ENCODE results near the gene FAT1.

Gene FAT1

DNA sequence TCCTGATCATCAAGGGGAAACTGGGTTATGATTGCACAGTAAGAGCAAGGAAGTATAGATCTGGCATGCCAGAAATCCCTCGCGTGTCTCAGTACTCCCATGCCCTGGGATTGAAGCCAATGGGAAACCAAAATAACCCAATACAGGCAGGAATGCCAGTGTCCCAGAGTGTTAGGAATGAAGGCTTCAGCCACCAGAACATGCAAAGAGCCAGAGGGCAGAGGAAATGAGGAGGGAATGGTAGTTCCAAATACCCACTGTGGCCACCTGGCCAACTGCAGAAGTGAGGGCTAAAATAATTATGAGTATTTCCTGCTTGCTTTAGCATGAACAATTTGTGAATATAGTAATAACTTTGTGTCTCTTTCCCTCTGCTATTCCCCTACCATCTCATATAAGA, 180.4 kb downstream of the FAT1 start:
- no peak for TF ChIP-seq CTCF (IDR thresholded peaks at IDR 0.05; ENCODE audit: borderline replicate concordance, insufficient read depth, low read depth, low read length)
- H3K4me3 ChIP-seq (ENCODE audit: low read depth, low read length) = no peak overlapping the region

DNA sequence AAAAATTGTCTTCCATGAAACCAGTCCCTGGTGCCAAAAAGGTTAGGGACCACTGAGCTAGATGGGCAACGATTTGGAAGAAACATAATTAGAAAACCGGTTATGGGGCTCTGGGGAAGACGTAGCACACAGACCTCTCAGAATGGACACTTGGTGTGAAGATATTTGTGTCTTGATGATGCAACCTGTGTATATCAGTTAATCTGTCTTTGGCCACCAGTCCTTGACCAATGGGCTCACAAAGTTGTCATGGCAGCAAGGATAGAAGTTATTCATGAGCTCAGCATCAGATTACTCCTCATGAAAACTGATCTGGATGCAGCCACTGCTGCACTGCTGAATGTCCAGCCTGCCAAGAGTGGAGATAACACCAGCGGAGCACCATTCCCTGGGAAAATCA, 181.9 kb downstream of the FAT1 start:
- TF ChIP-seq CTCF (IDR thresholded peaks at IDR 0.05; ENCODE audit: borderline replicate concordance, insufficient read depth, low read depth, low read length) = no peak
- no peak overlapping the region for H3K4me3 ChIP-seq (ENCODE audit: low read depth, low read length)

- TF ChIP-seq CTCF (IDR thresholded peaks at IDR 0.05; ENCODE audit: borderline replicate concordance, insufficient read depth, low read depth, low read length) = no peak
Measured at GRCh38 chr4:186537843-186538521, 185.7 kb downstream of the FAT1 start.

More at GRCh38 chr4:186537843-186538521, 185.7 kb downstream of the FAT1 start:
- no peak overlapping the region for H3K4me3 ChIP-seq (ENCODE audit: low read depth, low read length)

Measured in GM12875 (cell line).